Measurements from ENCODE around the gene TRAPPC2.

DNA sequence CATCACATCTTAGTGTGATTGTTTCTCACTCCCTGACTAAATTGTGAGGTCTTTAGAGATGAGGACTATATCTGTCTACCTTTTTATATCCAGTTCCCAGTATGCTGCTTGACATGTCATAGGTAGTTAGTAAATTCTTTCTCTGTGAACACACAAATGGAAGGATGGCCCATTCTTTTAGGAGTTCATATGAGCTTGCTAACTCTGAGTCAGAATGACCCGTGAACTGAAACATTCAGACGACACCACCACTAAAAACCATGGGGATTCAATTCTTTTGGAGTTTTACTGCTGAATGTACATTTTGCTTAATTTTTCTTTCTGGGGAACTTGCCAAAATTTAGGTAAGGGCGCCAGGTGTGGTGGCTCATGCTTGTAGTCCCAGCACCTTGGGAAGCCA, 14.1 kb upstream of the TRAPPC2 start:
- TF ChIP-seq FOSL1 (CRISPR knock-in tag; IDR thresholded peaks at IDR 0.05; ENCODE audit: borderline replicate concordance) (no peak), GABPA (IDR thresholded peaks at IDR 0.05; ENCODE audit: low read depth, low read length) (no peak), GABPA (CRISPR knock-in tag; IDR thresholded peaks at IDR 0.05; ENCODE audit: low read depth) (no peak), FOXA3 (CRISPR knock-in tag; IDR thresholded peaks at IDR 0.05) (no peak), CHD2 (IDR thresholded peaks at IDR 0.05; ENCODE audit: low read depth, low read length) (no peak), ZNF773 (CRISPR knock-in tag; IDR thresholded peaks at IDR 0.05; ENCODE audit: borderline replicate concordance) (no peak), SP1 (IDR thresholded peaks at IDR 0.05) (no peak), SP1 (CRISPR knock-in tag; IDR thresholded peaks at IDR 0.05) (no peak), EP300 (IDR thresholded peaks at IDR 0.05; ENCODE audit: low read depth in 2 of 2, low read length in 2 of 2) (no peak), EP300 (CRISPR knock-in tag; IDR thresholded peaks at IDR 0.05; ENCODE audit: borderline replicate concordance) (no peak)
- TF ChIP-seq, protein P1, sequence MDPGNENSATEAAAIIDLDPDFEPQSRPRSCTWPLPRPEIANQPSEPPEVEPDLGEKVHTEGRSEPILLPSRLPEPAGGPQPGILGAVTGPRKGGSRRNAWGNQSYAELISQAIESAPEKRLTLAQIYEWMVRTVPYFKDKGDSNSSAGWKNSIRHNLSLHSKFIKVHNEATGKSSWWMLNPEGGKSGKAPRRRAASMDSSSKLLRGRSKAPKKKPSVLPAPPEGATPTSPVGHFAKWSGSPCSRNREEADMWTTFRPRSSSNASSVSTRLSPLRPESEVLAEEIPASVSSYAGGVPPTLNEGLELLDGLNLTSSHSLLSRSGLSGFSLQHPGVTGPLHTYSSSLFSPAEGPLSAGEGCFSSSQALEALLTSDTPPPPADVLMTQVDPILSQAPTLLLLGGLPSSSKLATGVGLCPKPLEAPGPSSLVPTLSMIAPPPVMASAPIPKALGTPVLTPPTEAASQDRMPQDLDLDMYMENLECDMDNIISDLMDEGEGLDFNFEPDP (CRISPR knock-in tag; conservative IDR thresholded peaks at IDR 0.05): no peak
